MCF 10A (cell line): ENCODE measurements around the gene KLHL8. TPM values are rescaled to one million over a fixed set of nuclear protein-coding genes. Genes with fewer than 3 reads are reported as not detected.

Source experiments
- BruUV-seq: library from RNA; stranded (reverse); fragments of 400-500 nt; replicated peaks from 2 replicates; lab custom pipeline; 2021; lab: Mats Ljungman, UMichigan
- CTCF ChIA-PET: fragments of 300-600 bp; sonication (Branson Sonifier 250); formaldehyde crosslinking; extraction: SDS; loops from one replicate; lab custom pipeline; 2021; ENCODE audit warnings: antibody characterized with exemption, inconsistent platforms; lab: Yijun Ruan, JAX
- POLR2A ChIA-PET: fragments of 300-600, 350-650 bp; sonication (Branson Sonifier 250); formaldehyde crosslinking; extraction: SDS; loops from one replicate; lab custom pipeline; 2020; ENCODE audit warnings: antibody characterized with exemption, inconsistent platforms; lab: Yijun Ruan, JAX
- DNase-seq: peaks from one replicate; pipeline ENCODE4 v3.0.0-alpha.2; 2018; ENCODE audit not compliant: unreplicated experiment
- H3K27ac Mint-ChIP-seq: one replicate; pipeline ENCODE4 v1.8.0; 2022; ENCODE audit warnings: mild to moderate bottlenecking, low read depth, mixed read lengths; ENCODE audit not compliant: unreplicated experiment
- H3K27me3 Mint-ChIP-seq: one replicate; pipeline ENCODE4 v1.8.0; 2022; ENCODE audit warnings: mixed read lengths; ENCODE audit not compliant: insufficient read depth, unreplicated experiment
- H3K36me3 Mint-ChIP-seq: one replicate; pipeline ENCODE4 v1.8.0; 2022; ENCODE audit warnings: mild to moderate bottlenecking, moderate library complexity, mixed read lengths; ENCODE audit not compliant: insufficient read depth, unreplicated experiment
- H3K4me1 Mint-ChIP-seq: one replicate; pipeline ENCODE4 v1.8.0; 2022; ENCODE audit warnings: mixed read lengths; ENCODE audit not compliant: insufficient read depth, unreplicated experiment
- H3K4me3 Mint-ChIP-seq: one replicate; pipeline ENCODE4 v1.8.0; 2022; ENCODE audit warnings: mild to moderate bottlenecking, moderate library complexity, mixed read lengths; ENCODE audit not compliant: unreplicated experiment
- H3K9me3 Mint-ChIP-seq: one replicate; pipeline ENCODE4 v1.8.0; 2022; ENCODE audit warnings: mixed read lengths; ENCODE audit not compliant: unreplicated experiment
- intact Hi-C: fragments of 100-400 bp; cut with micrococcal nuclease; formaldehyde crosslinking; loops from 2 replicates; pipeline ENCODE4 v1.14.1; 2022
- total RNA-seq: library from RNA; stranded (reverse); gene quantifications from 2 replicates; pipeline ENCODE4 v1.2.3, GENCODE V29; 2022
- TF ChIP-seq, protein P1 (sequence below): fragments of 200-600 bp; IDR thresholded peaks from one replicate; pipeline ENCODE4 v1.8.0; 2022; ENCODE audit warnings: antibody characterized with exemption, mild to moderate bottlenecking; ENCODE audit not compliant: unreplicated experiment

KLHL8 gene
- total RNA-seq, 1 experiment from 2014 or later: 14.9 TPM

- H3K27ac Mint-ChIP-seq: no peak overlapping the region
- peaks cover 88% of the 10 kb centered on the region for H3K36me3 Mint-ChIP-seq
- intact Hi-C loops: no loop called here
- peaks cover 15% of the 10 kb centered on the region for H3K4me1 Mint-ChIP-seq
- no peaks in the 10 kb centered on the region for H3K9me3 Mint-ChIP-seq
- no peaks in the 10 kb centered on the region for H3K27me3 Mint-ChIP-seq
- CTCF ChIA-PET: interaction anchor here (0.6 kb wide), 2 partner anchors 40 to 194 kb away, joined by 3 to 6 read pairs; no protein-coding TSS in a partner anchor
- no peak overlapping the region for H3K4me3 Mint-ChIP-seq
- TF ChIP-seq, protein P1, sequence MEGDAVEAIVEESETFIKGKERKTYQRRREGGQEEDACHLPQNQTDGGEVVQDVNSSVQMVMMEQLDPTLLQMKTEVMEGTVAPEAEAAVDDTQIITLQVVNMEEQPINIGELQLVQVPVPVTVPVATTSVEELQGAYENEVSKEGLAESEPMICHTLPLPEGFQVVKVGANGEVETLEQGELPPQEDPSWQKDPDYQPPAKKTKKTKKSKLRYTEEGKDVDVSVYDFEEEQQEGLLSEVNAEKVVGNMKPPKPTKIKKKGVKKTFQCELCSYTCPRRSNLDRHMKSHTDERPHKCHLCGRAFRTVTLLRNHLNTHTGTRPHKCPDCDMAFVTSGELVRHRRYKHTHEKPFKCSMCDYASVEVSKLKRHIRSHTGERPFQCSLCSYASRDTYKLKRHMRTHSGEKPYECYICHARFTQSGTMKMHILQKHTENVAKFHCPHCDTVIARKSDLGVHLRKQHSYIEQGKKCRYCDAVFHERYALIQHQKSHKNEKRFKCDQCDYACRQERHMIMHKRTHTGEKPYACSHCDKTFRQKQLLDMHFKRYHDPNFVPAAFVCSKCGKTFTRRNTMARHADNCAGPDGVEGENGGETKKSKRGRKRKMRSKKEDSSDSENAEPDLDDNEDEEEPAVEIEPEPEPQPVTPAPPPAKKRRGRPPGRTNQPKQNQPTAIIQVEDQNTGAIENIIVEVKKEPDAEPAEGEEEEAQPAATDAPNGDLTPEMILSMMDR: no peak
- no TSS peak for BruUV-seq
- POLR2A ChIA-PET: interaction anchor here (0.6 to 0.9 kb wide), 2 partner anchors 10 to 210 kb away, joined by 3 read pairs; no protein-coding TSS in a partner anchor
- DNase-seq: no peak
These were observed 104.2 kb downstream of the KLHL8 start for GRCh38 chr4:87116231-87116630.

DNA sequence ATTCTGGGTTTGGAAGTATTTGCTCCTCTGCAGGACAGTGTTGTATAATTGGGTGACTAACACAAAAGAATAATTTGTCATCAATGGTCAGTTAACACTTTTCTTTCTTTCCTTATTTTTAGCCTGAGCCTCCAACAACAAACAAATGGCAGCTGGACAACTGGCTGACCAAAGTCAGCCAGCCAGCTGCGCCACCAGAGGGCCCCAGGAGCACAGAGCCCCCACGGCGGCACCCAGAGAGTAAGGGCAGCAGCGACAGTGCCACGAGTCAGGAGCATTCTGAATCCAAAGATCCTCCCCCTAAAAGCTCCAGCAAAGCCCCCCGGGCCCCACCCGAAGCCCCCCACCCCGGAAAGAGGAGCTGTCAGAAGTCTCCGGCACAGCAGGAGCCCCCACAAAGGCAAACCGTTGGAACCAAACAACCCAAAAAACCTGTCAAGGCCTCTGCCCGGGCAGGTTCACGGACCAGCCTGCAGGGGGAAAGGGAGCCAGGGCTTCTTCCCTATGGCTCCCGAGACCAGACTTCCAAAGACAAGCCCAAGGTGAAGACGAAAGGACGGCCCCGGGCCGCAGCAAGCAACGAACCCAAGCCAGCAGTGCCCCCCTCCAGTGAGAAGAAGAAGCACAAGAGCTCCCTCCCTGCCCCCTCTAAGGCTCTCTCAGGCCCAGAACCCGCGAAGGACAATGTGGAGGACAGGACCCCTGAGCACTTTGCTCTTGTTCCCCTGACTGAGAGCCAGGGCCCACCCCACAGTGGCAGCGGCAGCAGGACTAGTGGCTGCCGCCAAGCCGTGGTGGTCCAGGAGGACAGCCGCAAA, 106.0 kb downstream of the KLHL8 start:
- ChIA-PET CTCF (interaction anchor here (1.3 kb wide), 1 partner anchor 17 kb away, joined by 3 read pairs; no protein-coding TSS in a partner anchor), POLR2A (interaction anchor here (2.5 kb wide), 1 partner anchor 187 kb away, joined by 7 read pairs; no protein-coding TSS in a partner anchor)
- Mint-ChIP-seq H3K27me3 (no peaks in the 10 kb centered on the region), H3K9me3 (no peaks in the 10 kb centered on the region), H3K4me3 (no peak overlapping the region), H3K27ac (no peak overlapping the region), H3K36me3 (peaks cover 89% of the 10 kb centered on the region), H3K4me1 (no peaks in the 10 kb centered on the region)
- no peak for DNase-seq
- no TSS peak for BruUV-seq
- intact Hi-C loops: no loop called here
- TF ChIP-seq, protein P1: no peak

- TF ChIP-seq, protein P1: no peak
- H3K4me1 Mint-ChIP-seq: peaks cover 8% of the 10 kb centered on the region
These were observed 108.4 kb downstream of the KLHL8 start for GRCh38 chr4:87112063-87112462.

More at GRCh38 chr4:87112063-87112462, 108.4 kb downstream of the KLHL8 start:
- Mint-ChIP-seq H3K27me3 (no peaks in the 10 kb centered on the region), H3K27ac (no peak overlapping the region), H3K4me3 (no peak overlapping the region), H3K9me3 (no peaks in the 10 kb centered on the region), H3K36me3 (peaks cover 76% of the 10 kb centered on the region)
- intact Hi-C loops: no loop called here
- BruUV-seq: no TSS peak
- CTCF ChIA-PET: no interaction called here
- POLR2A ChIA-PET: no interaction called here
- no peak for DNase-seq

Other genes starting within 250 kb of the KLHL8 start
- gene HSD17B13, start 102.3 kb upstream of the KLHL8 start, total RNA-seq: not detected in 2 replicates
- gene HSD17B11, start 170.6 kb upstream of the KLHL8 start, total RNA-seq: 4.3 and 4.8 TPM in 2 replicates
- gene NUDT9, start 202.0 kb upstream of the KLHL8 start, total RNA-seq: 17.6 and 22.5 TPM in 2 replicates